ENCODE data around the gene PLCH1.

Gene PLCH1

DNA sequence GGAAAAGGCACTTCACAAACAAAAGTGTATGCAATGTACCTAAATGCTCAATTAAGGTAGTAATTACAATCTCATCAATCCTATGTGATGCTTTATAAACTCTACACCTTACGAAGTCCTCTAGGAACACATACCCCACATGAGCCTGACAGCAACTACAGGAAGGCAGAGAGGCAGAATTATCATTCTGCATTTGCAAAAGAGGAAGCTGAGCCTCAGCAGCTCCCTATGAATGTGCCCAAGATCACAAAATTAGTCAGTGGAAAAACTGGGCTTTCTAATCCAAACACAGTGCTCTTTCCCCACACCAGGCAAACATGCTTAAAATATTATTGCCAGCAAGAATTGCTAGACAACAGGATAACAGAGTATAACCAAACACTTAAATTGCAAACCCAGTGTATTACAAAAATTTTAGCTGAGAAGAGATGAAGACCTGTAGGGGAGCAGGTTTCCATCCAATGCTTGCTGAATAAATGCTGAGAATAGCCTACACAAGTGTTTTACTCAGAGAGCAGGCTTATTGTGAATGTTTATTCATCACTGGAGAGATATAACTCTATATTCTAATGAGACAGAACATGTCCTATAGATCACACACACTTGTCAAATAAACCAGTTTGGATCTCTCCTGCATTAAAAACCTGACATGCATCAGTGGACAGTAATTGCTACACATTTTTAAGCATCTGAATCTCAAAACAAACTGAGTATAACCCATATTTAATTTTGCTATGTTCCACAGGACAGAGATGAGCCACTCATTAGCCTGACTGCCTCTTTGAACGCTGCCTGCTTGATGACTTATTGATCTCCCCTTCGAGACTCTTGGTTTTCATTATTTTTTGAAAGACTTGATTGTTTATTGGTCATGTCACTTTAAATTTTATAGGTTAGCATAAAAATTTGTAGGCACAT is 62.2 kb downstream of the PLCH1 start:
- DNase-seq (ENCODE audit: low read depth in 3 of 3): no peak

DNA sequence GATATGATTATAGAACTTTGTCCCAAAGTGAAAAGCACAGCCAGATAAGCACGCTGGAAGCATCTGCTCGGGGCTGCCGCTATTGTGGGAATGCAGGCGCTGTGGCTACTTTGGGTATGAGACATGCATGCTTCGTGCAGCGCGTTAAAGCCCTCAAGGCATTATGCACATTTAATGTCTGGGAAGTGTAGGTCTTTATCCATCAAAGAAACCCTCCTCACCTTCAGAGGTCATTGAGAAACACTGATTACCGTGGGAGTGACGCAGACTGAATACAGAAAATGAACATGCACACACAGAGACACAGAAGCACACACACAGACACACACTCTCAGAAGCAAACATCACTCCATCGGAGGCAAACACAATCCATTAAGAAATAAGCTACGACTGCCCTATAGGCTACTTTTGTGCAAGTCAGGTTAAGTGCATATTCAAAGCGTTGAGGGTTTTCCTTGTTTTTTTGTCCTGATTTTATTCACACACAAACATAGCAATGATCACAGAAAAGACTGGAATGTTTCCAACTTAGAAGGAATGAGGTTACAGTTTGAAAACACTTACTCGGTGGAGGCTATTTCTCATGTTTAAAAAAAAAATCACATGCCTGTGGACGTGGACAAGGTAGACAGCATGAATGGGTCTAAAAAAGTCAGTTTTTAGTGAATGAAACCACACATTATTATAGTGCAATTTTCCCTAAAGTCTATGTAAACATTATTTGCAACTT is 68.5 kb downstream of the PLCH1 start:
- no peak for DNase-seq (ENCODE audit: low read depth in 3 of 3)

DNA sequence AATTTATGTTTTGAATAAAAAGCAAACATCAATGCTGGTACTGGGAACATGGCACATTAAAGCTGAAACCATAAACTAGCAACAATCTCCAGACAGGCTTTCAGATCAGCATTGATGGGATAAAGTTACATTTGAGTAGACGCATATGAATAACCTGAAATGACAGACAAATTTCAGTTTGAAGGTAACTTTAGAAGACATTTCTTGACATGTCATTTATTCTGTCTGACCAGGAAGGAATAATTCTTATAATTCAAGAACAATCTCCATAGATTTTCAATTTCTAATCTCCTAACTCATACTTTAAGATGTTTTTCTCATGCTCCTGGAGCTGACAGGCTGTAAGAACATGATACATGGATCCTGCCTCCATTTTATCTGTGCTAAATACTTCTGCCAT is 69.8 kb downstream of the PLCH1 start:
- DNase-seq (ENCODE audit: low read depth in 3 of 3): no peak

DNA sequence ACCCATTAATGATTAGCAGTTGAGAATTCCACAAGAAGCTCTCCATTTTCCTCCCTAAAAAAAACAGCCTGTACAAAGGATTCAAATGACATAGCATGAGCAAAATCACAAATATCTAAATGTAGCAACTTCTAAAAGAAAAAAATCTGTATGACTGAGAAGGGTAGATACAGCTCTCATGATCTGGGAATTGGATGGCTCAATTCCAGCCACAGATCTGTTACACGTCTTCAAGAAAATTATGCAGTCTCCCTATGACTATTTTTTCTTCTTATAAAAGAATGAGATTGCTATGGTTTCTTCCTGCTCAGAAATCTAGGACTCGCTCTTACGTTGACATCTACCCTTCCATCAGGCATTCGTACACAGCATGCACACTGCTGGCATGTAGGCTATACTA is 71.5 kb downstream of the PLCH1 start:
- no peak for DNase-seq (ENCODE audit: low read depth in 3 of 3)

DNA sequence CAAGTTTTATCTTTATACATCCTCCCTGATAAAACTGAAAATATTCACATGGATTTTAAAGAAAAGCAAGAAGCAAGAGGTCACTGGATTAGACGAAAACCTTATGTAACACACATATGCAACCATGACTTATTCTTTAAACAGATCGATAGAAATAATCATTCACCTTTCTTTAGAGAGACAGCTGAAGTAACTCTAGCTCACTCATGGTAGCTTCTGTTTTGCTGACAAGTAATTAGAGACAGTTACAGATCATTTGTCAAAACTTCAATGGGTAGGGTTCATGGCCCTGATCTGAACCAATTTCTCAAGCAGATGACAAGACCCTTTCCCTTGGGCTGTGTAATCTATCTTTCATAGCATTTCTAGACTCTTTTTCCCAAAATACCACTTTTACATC is 74.5 kb downstream of the PLCH1 start:
- DNase-seq (ENCODE audit: low read depth in 3 of 3): no peak

DNA sequence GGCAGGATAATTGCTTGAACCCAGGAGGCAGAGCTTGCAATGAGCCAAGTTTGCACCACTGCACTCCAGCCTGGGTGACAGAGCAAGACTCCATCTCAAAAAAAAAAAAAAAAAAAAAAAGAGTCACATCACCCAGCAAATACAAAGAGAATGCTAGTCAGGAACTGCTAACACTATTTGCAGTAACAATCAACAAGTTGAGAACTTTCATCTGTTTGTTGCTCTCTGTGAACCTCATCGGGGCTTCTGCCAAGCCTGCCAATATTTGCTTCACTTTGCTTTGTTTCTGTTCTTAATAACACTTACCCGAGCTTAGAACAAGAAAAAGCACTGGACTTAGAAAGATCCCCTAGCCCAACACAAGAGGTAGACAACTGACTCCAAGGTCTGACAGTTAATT is 76.9 kb downstream of the PLCH1 start:
- DNase-seq (ENCODE audit: low read depth in 3 of 3): no peak

DNA sequence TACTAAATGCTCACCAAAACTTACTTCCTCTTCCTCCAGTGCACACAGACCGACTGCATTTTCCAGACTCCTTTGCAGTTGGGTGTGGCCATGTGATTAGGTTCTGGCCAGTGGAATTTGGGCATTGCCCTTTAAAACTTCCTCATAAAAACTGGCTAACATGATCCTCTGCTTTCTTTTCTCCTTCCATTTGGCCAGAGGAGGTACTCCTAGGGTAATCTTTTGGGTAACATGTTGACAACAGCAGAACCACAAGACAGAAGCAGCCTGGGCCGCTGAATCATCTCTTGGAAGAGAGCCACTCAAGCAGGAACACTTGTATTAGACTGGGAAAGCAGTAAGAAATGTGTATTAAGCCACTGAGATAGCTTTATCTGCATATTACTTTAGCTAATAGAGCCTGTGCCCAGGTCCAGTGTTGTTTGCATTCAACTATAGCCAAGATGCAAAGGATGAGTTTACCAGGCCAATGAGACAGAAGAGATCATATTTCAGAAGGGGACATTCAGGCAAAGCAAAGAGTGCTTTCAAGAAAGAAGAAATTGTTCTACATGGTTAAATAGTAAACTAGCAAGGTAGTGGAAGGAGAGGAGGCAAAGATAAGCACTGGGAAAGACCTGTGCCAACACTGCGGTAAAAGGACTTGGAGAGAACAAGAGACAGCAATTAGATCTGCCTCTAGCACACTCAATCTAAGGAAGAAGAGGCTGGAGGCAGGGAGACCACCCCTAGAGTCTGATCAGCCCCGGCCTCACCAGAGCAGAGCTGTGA is 79.8 kb downstream of the PLCH1 start:
- DNase-seq (ENCODE audit: low read depth in 3 of 3): no peak

DNA sequence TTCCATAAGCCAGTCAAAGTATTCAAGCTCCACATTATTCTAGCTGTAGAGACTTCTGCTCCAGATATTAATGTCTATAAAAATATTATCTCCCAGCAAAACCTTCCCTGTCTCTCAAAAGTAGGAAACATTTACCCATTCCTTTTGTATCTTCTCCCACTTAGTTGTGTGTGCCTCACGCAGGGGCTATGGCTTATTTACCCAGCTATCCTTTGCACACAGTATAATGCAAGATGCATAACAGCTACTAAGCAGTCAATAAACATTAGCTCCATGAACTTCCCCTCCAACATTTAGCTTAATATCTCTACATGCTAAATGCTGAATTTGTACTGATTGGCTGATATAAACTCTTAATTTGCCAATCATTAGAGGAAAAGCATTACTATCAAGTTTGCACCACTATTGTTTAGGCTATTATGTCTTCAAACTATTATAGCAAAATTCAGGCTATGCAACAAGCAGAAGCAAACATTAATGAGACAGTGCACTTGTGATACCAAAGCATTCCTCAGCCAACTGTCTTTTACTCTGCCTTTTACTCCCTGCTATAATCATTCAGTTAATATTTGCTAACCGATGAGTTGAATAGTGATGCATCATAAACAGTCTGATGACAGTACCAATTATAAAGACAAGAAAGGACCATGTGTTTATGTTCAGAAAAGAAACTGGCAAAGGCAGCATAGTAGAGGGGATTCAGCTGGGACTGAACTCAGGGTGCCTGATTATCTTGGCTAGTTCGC is 81.2 kb downstream of the PLCH1 start:
- no peak for DNase-seq (ENCODE audit: low read depth in 3 of 3)

DNA sequence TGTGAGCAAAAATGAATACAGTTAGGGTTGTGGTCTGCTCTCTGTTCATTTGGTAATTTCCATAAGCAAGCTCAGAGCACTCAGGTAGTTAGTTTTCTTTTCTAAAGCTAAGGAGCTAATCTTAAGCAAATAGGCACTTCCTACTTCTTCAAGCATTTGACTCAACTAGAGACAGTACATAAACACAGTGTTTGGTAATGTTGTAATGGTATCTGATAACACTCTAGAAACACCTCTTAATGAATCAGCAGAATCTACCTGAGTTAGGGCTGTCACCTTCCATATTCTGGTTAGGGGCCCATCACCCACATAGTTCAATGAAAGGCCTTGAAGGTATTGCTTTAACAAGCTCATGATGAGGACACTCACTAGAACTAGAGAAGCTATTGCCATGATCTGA is 83.1 kb downstream of the PLCH1 start:
- DNase-seq (ENCODE audit: low read depth in 3 of 3): no peak

DNA sequence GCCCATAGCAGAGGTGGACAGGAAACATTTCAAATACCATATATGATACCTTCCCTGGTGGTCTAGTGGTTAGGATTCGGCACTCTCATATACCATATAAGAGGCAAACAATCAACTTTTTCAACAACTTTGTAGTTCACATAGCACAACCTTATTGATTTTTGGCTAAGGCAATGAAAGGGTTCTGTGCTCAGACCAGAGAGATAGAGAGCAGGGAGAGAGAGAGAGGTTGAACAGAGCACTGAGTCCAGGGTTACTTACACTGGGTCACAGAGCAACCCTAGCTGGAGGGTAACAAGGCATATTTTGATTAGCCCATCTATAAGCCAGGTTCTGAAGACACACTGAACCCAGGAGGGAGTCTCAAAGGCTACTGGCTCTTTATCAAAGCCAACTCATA is 83.8 kb downstream of the PLCH1 start:
- DNase-seq (ENCODE audit: low read depth in 3 of 3): no peak

DNA sequence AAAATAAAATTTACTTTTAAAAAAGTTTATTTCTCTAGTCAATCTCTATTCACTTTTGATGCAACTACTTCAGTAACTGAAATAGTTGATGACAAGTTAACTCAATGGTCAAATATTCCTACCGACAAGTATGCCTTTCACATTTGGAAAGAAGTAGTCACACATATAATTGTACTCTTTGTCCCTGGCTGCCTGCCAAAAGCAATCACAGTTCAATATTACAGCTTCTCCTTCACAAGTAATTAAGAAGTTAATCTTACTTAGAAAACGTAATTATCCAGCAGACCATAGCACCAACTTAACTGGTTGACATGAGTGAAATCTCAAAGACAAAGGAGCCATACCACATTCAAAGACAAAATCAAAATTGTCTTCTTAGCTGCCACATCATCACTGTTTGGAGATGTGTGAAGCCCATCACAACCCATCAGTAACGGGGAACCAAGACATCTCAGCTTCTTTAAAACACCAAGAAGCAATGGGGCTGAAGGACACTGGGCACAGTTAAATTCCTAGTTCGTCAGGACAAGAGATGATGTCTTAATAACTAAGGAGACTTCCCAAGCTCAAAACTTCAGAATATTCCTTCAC is 86.1 kb downstream of the PLCH1 start:
- DNase-seq (ENCODE audit: low read depth in 3 of 3): no peak

DNA sequence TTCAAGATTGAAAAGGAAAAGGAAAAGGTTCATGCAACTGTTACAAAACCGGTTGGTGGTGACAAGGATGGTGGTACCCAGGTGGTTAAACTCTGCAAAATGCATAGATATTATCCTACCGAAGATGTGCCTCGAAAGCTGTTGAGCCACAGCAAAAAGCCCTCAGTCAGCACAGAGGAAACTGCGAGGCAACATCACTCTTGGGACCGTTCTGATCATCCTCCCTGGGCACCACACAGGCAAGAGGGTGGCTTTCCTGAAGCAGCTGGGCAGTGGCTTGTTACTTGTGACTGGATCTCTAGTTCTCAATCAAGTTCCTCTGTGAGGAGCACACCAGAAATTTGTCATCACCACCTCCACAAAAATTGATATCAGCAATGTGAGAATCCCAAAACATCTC is 86.9 kb downstream of the PLCH1 start:
- no peak for DNase-seq (ENCODE audit: low read depth in 3 of 3)

DNA sequence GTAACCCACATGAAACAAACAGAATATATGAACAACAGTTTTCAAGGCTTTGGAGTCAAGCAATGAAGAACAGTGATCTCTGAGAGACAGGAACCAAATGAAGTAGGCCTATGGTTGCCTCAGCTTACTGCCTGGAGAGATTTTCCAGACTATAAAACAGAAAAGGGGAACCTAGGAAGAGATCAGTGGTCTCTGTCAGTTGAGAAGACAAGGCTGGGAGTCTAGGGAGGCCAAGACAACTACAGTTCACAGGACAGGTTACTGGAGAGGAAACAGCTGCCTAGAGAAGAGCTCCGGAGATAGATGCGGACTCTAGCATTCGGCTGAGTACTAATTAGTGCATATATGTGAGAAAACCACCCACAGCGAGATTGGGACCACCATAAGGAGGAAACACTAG is 87.7 kb downstream of the PLCH1 start:
- DNase-seq (ENCODE audit: low read depth in 3 of 3): no peak

DNA sequence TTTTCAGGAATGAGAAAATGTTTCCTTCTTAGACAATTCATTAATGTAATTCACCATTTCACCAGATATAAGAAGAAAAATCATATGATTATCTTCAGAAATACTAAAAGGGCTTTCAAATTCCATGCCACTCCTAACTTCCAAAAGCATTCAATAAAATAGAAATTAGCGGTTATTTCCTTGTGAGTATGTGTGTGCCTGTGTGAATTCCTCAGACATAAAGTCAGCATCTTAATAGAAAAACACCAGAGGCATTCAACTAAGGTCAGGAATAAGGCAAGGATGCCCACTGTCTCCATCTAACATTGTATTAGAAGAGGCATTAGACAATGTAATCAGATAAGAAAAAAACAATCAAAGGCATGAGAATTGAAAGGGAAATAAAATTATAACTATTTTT is 88.4 kb downstream of the PLCH1 start:
- DNase-seq (ENCODE audit: low read depth in 3 of 3): no peak

DNA sequence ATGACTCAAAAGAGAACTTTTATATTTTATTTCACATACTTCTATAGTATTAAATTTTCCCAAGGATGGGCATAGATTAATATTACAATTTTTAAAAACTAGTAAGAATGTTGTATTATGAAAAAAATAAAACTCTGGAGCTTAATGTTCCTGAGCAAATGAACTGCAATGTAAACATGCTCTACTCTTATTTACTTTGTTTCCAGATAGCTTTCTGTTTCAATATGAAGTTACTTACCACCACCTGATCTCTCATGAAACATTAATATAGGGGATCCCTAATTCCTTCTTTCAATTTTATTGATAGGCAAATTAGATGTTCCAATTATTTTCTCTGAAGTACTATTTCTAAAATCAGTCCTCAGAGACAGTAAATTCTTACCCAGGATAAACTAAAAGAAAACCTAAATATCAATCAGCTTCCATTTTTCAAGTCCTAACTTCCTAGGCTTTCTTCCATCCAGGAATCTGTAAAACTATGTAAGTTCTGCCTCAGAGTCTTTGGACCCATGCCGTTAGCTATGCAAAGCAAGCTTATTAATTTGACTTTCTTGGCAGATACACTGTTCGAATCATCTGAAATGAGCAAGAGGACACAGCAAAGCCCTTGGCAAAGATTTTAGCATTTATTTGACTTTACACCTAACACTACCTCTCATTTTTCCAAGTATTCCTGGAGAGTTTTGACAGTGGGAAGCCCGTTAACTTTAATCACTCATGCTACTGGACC is 93.2 kb downstream of the PLCH1 start:
- DNase-seq (ENCODE audit: low read depth in 3 of 3): no peak

DNA sequence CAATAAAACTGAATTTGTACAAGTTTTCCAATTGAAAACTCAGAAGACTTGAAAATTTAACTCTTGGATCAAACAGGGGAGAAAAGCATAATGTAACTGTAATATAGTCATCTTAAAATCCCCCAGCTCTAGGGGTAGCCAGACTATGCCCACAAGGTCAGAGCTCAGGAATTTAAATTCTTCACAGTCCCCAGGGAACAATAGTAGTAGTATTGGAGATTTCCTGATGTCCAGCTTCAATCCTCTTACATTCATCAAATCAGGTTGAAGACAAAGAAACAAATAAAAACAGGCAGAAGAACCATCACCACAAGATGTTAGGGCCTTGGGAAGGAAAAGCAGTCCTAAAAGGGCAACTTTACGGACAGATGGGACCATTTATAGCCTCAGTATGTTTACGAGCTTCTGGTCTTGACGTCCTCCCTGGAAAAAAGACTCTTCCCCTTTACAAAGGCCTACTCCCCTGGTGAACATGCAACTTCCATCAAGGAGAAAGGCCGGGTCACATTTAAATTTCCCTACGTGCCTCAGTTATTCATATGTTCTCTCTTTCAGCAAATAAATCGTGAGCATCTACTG is 96.8 kb downstream of the PLCH1 start:
- DNase-seq (ENCODE audit: low read depth in 3 of 3): no peak

DNA sequence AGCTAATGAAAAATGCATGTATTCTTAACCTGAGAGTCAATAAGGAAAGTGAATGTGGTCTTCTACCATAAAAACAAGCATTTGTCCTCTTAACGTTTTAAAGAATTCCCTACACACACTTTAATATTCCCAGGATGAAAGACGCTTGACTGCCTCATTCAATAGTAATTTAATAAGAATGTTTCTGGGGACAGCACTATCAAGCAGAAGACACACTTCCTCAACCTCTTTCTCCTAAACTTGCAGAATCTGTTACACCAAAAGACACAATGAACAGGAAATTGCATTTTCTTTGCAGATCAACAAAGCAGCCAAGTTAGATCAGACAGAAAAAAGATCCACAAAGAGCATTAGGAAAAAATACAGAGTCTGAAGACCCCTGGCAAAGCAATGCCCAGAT is 97.7 kb downstream of the PLCH1 start:
- no peak for DNase-seq (ENCODE audit: low read depth in 3 of 3)

DNA sequence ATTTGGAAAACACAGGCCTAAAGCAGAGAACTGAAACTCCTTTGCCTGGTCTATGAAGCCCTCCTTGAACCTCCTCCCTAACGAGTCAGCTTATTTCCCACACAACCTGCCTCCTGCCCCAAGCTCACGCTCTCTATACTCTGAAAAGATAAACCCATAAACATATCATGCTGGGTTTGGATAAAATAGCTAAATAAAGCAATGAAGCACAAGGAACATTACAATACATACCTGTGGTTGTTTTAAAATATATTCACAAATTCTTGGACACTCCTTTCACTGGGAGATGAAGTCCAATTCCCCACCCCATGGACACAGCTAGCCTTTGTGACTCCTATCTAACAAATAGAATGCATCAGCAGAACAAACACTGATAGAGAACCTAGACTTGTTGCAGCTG is 98.2 kb downstream of the PLCH1 start:
- no peak for DNase-seq (ENCODE audit: low read depth in 3 of 3)

DNA sequence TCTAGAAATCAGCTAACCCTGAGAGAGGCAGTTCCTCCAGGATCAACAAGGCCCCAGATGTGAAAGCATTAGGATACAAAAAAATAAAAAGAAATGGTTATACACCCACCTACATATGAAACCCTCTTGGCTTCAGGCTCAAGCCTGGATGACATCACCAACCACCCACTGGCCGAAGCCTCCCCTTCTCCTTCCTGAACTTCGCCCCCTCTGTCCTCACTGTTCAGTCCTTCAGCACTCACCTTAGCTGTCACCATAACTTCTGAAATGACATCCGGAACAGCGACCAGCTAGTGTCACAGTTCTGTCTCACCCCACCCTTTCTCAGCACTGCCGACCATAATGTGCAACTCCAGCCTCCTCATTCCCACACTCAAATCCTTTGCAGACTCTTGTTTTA is 98.7 kb downstream of the PLCH1 start:
- DNase-seq (ENCODE audit: low read depth in 3 of 3): no peak

DNA sequence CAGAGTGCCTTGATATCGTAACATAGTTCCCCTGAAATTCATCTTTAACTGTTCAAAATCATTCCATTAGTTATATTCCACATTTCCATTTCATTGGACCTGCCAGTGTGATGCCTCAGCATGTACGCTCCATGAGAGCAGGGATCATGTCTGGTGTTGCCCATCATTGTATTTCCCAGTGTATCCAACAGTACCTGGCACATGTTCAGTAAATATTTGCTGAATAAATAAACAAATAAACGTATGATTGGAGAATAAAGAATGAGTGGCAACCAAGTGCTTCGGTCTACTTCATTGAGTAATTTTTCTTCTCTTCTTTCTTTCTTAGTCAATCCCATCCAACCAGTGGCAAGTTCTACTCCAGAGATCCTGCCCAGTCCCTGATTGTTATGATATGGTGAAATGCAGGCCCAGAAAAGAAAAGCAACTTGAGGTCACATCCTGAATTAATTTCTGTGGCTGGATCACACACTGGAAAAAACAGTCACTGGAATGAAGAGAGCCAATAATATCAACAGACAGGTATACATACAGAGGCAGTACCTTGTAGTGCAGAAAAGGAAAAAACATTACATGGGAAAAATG is 101.2 kb downstream of the PLCH1 start:
- no peak for DNase-seq (ENCODE audit: low read depth in 3 of 3)
